Measurements from ENCODE around the gene CD109. TPM values are rescaled to one million over a fixed set of nuclear protein-coding genes. Genes with fewer than 3 reads are reported as not detected.

Gene CD109
- total and polyA plus RNA-seq, 2 experiments from 2014 or later = 3.0 to 8.2 TPM

GRCh38 chr6:73652637-73653570 lies 43.1 kb upstream of the CD109 start:
- peaks cover 7% of the 10 kb centered on the region for H3K4me1 ChIP-seq (ENCODE audit: insufficient read depth)
- H3K4me2 ChIP-seq = peak overlapping the region; percentile 82
- H3K9me3 ChIP-seq (ENCODE audit: low read depth) = no peaks in the 10 kb centered on the region
- no peaks in the 10 kb centered on the region for H3K27me3 ChIP-seq
- H3K79me2 ChIP-seq = peaks cover 16% of the 10 kb centered on the region
- DNase-seq (ENCODE audit: low spot score) = peak; percentile 70
- H3K9me2 ChIP-seq (replicated peaks; ENCODE audit: insufficient read depth) = no peaks in the 10 kb centered on the region
- no peaks in the 10 kb centered on the region for H4K20me1 ChIP-seq (ENCODE audit: insufficient read depth, poor library complexity, severe bottlenecking)
- H2AFZ ChIP-seq = peak overlapping the region; percentile 95
- no peaks in the 10 kb centered on the region for H3K36me3 ChIP-seq (replicated peaks; ENCODE audit: insufficient read depth, low read depth)
- TF ChIP-seq EZH2phosphoT487 (IDR thresholded peaks at IDR 0.05; ENCODE audit: low read depth, severe bottlenecking, unreplicated experiment) (no peak), CTCF (IDR thresholded peaks at IDR 0.05; ENCODE audit: poor library complexity) (peak; percentile 45)
- H3K4me3 ChIP-seq = peak overlapping the region; percentile 99
- 8% methylated on average over 17 of the region's 32 CpGs for WGBS (ENCODE audit: low lambda C conversion rate, missing lambda C conversion rate)
- peak overlapping the region; percentile 97 for H3K27ac ChIP-seq

- Histone ChIP-seq H3K4me1 (ENCODE audit: insufficient read depth) (peaks cover 7% of the 10 kb centered on the region), H3K9me3 (ENCODE audit: low read depth) (no peaks in the 10 kb centered on the region), H3K79me2 (peaks cover 16% of the 10 kb centered on the region), H3K9me2 (replicated peaks; ENCODE audit: insufficient read depth) (no peaks in the 10 kb centered on the region), H2AFZ (peak within 1 kb of the TSS; percentile 96), H4K20me1 (ENCODE audit: insufficient read depth, poor library complexity, severe bottlenecking) (no peaks in the 10 kb centered on the region), H3K36me3 (replicated peaks; ENCODE audit: insufficient read depth, low read depth) (no peaks in the 10 kb centered on the region), H3K4me2 (peak within 1 kb of the TSS; percentile 82), H3K4me3 (peak within 1 kb of the TSS; percentile 99), H3K27me3 (no peaks in the 10 kb centered on the region), H3K27ac (peak within 1 kb of the TSS; percentile 97)
- WGBS (ENCODE audit: low lambda C conversion rate, missing lambda C conversion rate) = under 1% methylated on average over 76 of the region's 90 CpGs
- TF ChIP-seq EZH2 (IDR thresholded peaks at IDR 0.05; ENCODE audit: borderline replicate concordance) (no peak), EZH2phosphoT487 (IDR thresholded peaks at IDR 0.05; ENCODE audit: low read depth, severe bottlenecking, unreplicated experiment) (no peak), CTCF (IDR thresholded peaks at IDR 0.05; ENCODE audit: poor library complexity) (no peak)
- DNase-seq (ENCODE audit: low spot score) = peak; percentile 97
These were observed 42.2 kb upstream of the CD109 start, which contains the start of gene SLC17A5 for GRCh38 chr6:73653571-73654424. TSS of gene SLC17A5 (minus strand) at chr6:73653992. CDS start at chr6:73653886, 106 bp downstream.

GRCh38 chr6:73655341-73655917 lies 40.6 kb upstream of the CD109 start:
- DNase-seq (ENCODE audit: low spot score) = no peak
- Histone ChIP-seq H3K4me3 (no peak overlapping the region), H3K79me2 (peaks cover 16% of the 10 kb centered on the region), H3K27me3 (no peaks in the 10 kb centered on the region), H3K36me3 (replicated peaks; ENCODE audit: insufficient read depth, low read depth) (no peaks in the 10 kb centered on the region), H3K9me2 (replicated peaks; ENCODE audit: insufficient read depth) (no peaks in the 10 kb centered on the region), H2AFZ (peak overlapping the region; percentile 96), H3K27ac (peak overlapping the region; percentile 97), H4K20me1 (ENCODE audit: insufficient read depth, poor library complexity, severe bottlenecking) (no peaks in the 10 kb centered on the region), H3K4me1 (ENCODE audit: insufficient read depth) (peaks cover 7% of the 10 kb centered on the region), H3K9me3 (ENCODE audit: low read depth) (no peaks in the 10 kb centered on the region), H3K4me2 (peak overlapping the region; percentile 74)
- TF ChIP-seq EZH2phosphoT487 (IDR thresholded peaks at IDR 0.05; ENCODE audit: low read depth, severe bottlenecking, unreplicated experiment) (no peak), CTCF (IDR thresholded peaks at IDR 0.05; ENCODE audit: poor library complexity) (no peak), EZH2 (IDR thresholded peaks at IDR 0.05; ENCODE audit: borderline replicate concordance) (no peak)
- 90% methylated on average over 2 of the region's 2 CpGs for WGBS (ENCODE audit: low lambda C conversion rate, missing lambda C conversion rate)

Measured in hepatocyte (in vitro differentiated cells).